ENCODE measurements around the gene GPR132. TPM values are rescaled to one million over a fixed set of nuclear protein-coding genes. Genes with fewer than 3 reads are reported as not detected.
"Not testable (repeated sequence)": the region's sequence is repeated elsewhere in the genome, so short reads cannot be mapped to it uniquely, and the experiment has no call there.

GPR132 gene
- total RNA-seq, 1 experiment from 2014 or later = 0.10 TPM

DNA sequence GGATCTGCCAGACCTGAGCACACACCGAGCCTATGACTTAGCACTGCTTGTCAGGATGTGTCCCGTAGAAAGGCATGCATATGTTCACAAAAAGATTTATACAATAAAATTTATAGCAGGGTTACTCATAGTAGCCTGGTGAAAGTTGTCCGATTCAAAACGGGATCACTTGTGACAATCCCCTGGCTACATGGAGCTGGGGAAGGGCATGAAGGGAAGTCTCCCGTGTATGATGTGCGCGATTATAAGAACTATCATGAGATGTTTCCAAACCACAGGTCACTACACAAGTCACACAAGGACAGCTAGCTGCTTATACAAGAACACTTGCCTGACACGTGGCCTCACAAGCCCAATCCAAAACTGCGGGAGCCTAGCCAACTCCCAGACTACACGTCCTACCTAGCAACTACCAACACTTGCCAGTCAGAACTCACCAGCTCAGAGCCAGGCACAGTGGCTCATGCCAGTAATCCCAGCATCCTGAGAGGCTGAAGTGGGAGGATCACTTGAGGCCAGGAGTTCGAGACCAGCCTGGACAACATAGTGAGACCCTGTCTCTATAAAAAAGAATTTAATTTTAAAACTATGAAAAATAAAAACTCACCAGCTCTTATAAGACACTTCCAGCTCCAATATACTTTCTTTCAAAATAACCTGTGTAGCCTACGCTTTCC is 36.8 kb downstream of the GPR132 start:
- Histone ChIP-seq H4K20me1 (ENCODE audit: insufficient read depth) (no peaks in the 10 kb centered on the region), H3K4me2 (ENCODE audit: low read length) (no peak overlapping the region), H3K4me3 (replicated peaks in 1 of 2; ENCODE audit: low read depth in 1 of 2, low read length in 2 of 2) (no peak overlapping the region), H3K9me2 (ENCODE audit: insufficient read depth) (no peaks in the 10 kb centered on the region), H3K79me2 (ENCODE audit: insufficient read depth, low read length) (no peaks in the 10 kb centered on the region), H3K9me3 (ENCODE audit: control insufficient read depth in 1 of 2, insufficient read depth in 1 of 2, low read depth in 1 of 2, low read length in 2 of 2) (no peaks in the 10 kb centered on the region), H2AFZ (ENCODE audit: low read depth, low read length, poor library complexity, severe bottlenecking) (no peak overlapping the region), H3K27ac (ENCODE audit: low read depth, low read length) (no peak overlapping the region), H3K9ac (ENCODE audit: low read length) (no peak overlapping the region), H3K4me1 (ENCODE audit: control insufficient read depth in 1 of 2, insufficient read depth in 2 of 2, low read length in 2 of 2) (peaks cover 20 to 41% of the 10 kb centered on the region in 2 experiments), H3K27me3 (ENCODE audit: insufficient read depth, low read length) (no peaks in the 10 kb centered on the region), H3K36me3 (ENCODE audit: control insufficient read depth in 1 of 2, insufficient read depth in 2 of 2, low read length in 2 of 2) (no peaks in the 10 kb centered on the region)
- TF ChIP-seq SP1 (IDR thresholded peaks at IDR 0.05; ENCODE audit: low read depth) = no peak
- TF ChIP-seq FOSL1 (IDR thresholded peaks at IDR 0.05; ENCODE audit: low read depth) = no peak
- TF ChIP-seq, protein P1, sequence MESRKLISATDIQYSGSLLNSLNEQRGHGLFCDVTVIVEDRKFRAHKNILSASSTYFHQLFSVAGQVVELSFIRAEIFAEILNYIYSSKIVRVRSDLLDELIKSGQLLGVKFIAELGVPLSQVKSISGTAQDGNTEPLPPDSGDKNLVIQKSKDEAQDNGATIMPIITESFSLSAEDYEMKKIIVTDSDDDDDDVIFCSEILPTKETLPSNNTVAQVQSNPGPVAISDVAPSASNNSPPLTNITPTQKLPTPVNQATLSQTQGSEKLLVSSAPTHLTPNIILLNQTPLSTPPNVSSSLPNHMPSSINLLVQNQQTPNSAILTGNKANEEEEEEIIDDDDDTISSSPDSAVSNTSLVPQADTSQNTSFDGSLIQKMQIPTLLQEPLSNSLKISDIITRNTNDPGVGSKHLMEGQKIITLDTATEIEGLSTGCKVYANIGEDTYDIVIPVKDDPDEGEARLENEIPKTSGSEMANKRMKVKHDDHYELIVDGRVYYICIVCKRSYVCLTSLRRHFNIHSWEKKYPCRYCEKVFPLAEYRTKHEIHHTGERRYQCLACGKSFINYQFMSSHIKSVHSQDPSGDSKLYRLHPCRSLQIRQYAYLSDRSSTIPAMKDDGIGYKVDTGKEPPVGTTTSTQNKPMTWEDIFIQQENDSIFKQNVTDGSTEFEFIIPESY (IDR thresholded peaks at IDR 0.05; ENCODE audit: extremely low read depth, insufficient replicate concordance, low read length) = no peak
- no peak for TF ChIP-seq SRF (IDR thresholded peaks at IDR 0.05; ENCODE audit: low read depth)
- no peak for TF ChIP-seq ZFX (IDR thresholded peaks at IDR 0.05)
- no TSS peak for BruUV-seq (replicated peaks)
- intact Hi-C loops (cut with micrococcal nuclease) = no loop called here
- ATAC-seq (no peak), DNase-seq (ENCODE audit: low read depth, low spot score) (no peak)
- ChIA-PET RAD21 (ENCODE audit: low non-redundant PET in 1 of 2, low total read pairs in 2 of 2, uncharacterized antibody in 2 of 2, unreplicated experiment in 2 of 2) (no interaction called here), CTCF (interaction anchor here (0.8 kb wide), 1 partner anchor 17 kb away, joined by 4 read pairs; no protein-coding TSS in a partner anchor), POLR2A (interaction anchor here (1.3 kb wide), 1 partner anchor 55 kb away, joined by 3 read pairs; no protein-coding TSS in a partner anchor)

DNA sequence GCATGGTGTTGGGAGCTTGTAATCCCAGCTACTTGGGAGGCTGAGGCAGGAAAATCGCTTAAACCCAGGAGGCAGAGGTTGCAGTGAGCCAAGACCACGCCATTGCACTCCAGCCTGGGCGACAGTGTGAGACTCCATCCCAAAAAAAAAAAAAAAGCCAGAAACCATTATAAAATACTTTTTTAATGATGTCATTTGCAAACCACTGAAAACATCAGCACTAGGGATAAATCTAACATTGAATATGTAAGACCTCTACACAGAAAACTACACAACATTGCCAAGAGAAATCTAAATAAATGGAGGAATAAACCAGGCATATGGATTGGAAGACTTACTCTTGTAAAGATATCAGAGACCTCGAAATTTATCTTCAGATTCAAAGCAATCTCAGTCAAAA is 37.5 kb downstream of the GPR132 start:
- POLR2A ChIA-PET = interaction anchor here (1.3 kb wide), 1 partner anchor 54 kb away, joined by 3 read pairs; no protein-coding TSS in a partner anchor
- ATAC-seq; H3K4me3 ChIP-seq (replicated peaks in 1 of 2; ENCODE audit: low read depth in 1 of 2, low read length in 2 of 2); H3K36me3 ChIP-seq (ENCODE audit: control insufficient read depth in 1 of 2, insufficient read depth in 2 of 2, low read length in 2 of 2); H2AFZ ChIP-seq (ENCODE audit: low read depth, low read length, poor library complexity, severe bottlenecking); H3K9me3 ChIP-seq (ENCODE audit: control insufficient read depth in 1 of 2, insufficient read depth in 1 of 2, low read depth in 1 of 2, low read length in 2 of 2); DNase-seq (ENCODE audit: low read depth, low spot score); H3K9me2 ChIP-seq (ENCODE audit: insufficient read depth); H3K27ac ChIP-seq (ENCODE audit: low read depth, low read length); RAD21 ChIA-PET (ENCODE audit: low non-redundant PET in 1 of 2, low total read pairs in 2 of 2, uncharacterized antibody in 2 of 2, unreplicated experiment in 2 of 2); H3K27me3 ChIP-seq (ENCODE audit: insufficient read depth, low read length); H4K20me1 ChIP-seq (ENCODE audit: insufficient read depth); intact Hi-C loops (cut with micrococcal nuclease); H3K9ac ChIP-seq (ENCODE audit: low read length); H3K4me2 ChIP-seq (ENCODE audit: low read length); BruUV-seq (replicated peaks); CTCF ChIA-PET; H3K79me2 ChIP-seq (ENCODE audit: insufficient read depth, low read length): not testable (repeated sequence)
- peaks cover 27 to 48% of the 10 kb centered on the region in 2 experiments for H3K4me1 ChIP-seq (ENCODE audit: control insufficient read depth in 1 of 2, insufficient read depth in 2 of 2, low read length in 2 of 2)
